ENCODE measurements around the gene PTPN20. TPM values are rescaled to one million over a fixed set of nuclear protein-coding genes. Genes with fewer than 3 reads are reported as not detected.

PTPN20 gene
- total and polyA plus RNA-seq, 2 of the 4 experiments (the other 2 are of a cell fraction) = 0.14 TPM; not detected in 1

GRCh38 chr10:46999217-46999616 lies 88.0 kb downstream of the PTPN20 start:
- Histone ChIP-seq H3K4ac (ENCODE audit: low read depth, low read length) (no peak overlapping the region), H2AFZ (replicated peaks; ENCODE audit: low read length, poor library complexity) (no peak overlapping the region), H3K79me1 (ENCODE audit: low read depth in 1 of 2, low read length in 2 of 2) (no peaks in the 10 kb centered on the region), H2BK15ac (ENCODE audit: low read depth, low read length) (no peak overlapping the region), H2BK120ac (ENCODE audit: low read depth, low read length) (no peak overlapping the region), H3K56ac (ENCODE audit: extremely low read depth, insufficient read depth, low read length) (no peak overlapping the region), H3K9ac (ENCODE audit: low read depth, low read length) (no peak overlapping the region), H2AK9ac (replicated peaks; ENCODE audit: low read depth, low read length, poor library complexity) (no peak overlapping the region), H3K18ac (ENCODE audit: low read depth, low read length) (no peak overlapping the region), H3K4me1 (ENCODE audit: control insufficient read depth, insufficient read depth, low read length) (no peaks in the 10 kb centered on the region), H4K20me1 (ENCODE audit: insufficient read depth, low read length) (no peaks in the 10 kb centered on the region), H3K4me3 (ENCODE audit: insufficient read depth, low read depth, low read length) (no peak overlapping the region), H2AK5ac (ENCODE audit: low read depth, low read length) (no peak overlapping the region), H4K5ac (ENCODE audit: low read depth, low read length) (no peak overlapping the region), H2BK20ac (ENCODE audit: low read depth, low read length) (no peak overlapping the region), H3K27me3 (ENCODE audit: control insufficient read depth, insufficient read depth, low read length) (peaks cover 9% of the 10 kb centered on the region), H4K8ac (ENCODE audit: low read depth in 2 of 2, low read length in 2 of 2) (no peak overlapping the region), H4K91ac (ENCODE audit: insufficient read depth, low read depth, low read length) (no peak overlapping the region), H3K9me1 (ENCODE audit: insufficient read depth, low read length) (no peaks in the 10 kb centered on the region), H3K4me2 (ENCODE audit: low read depth, low read length) (no peak overlapping the region), H3K27ac (ENCODE audit: insufficient read depth, low read length) (no peak overlapping the region), H3K23ac (ENCODE audit: low read depth, low read length) (no peak overlapping the region), H3K36me3 (ENCODE audit: control insufficient read depth, insufficient read depth, low read length) (no peaks in the 10 kb centered on the region), H3K14ac (replicated peaks; ENCODE audit: low read depth, low read length) (no peak overlapping the region), H2BK5ac (ENCODE audit: low read depth, low read length, poor library complexity, severe bottlenecking) (no peak overlapping the region), H3K9me3 (ENCODE audit: control insufficient read depth, insufficient read depth, low read length) (no peaks in the 10 kb centered on the region)
- intact Hi-C loops (cut with micrococcal nuclease) = loop anchor here (10.0 kb wide), 1 partner anchor 316 kb away; no protein-coding TSS in a partner anchor
- dilution Hi-C loops (cut with HindIII; ENCODE audit: low sequenced_read_pairs, unreplicated experiment) = no loop called here
- no CpG with 5 or more reads among the region's 3 CpGs for WGBS, 2 experiments (ENCODE audit: extremely low coverage in 2 of 2, insufficient read length in 1 of 2)
- no TSS peak for BruUV-seq (replicated peaks)
- in situ Hi-C loops (cut with MboI; ENCODE audit: low sequenced_read_pairs) = no loop called here
- POLR2A ChIA-PET (ENCODE audit: unreplicated experiment) = no interaction called here
- no peak for DNase-seq
- CTCF ChIA-PET = no interaction called here
- ATAC-seq (ENCODE audit: low read depth) = no peak
- TF ChIP-seq BHLHE40 (IDR thresholded peaks at IDR 0.05; ENCODE audit: low read depth, low read length) (no peak), MAZ (IDR thresholded peaks at IDR 0.05; ENCODE audit: borderline replicate concordance, low read depth, low read length) (no peak), SMC3 (IDR thresholded peaks at IDR 0.05; ENCODE audit: low read depth, low read length) (no peak), RFX5 (IDR thresholded peaks at IDR 0.05; ENCODE audit: low read depth, low read length) (no peak), CEBPB (IDR thresholded peaks at IDR 0.05; ENCODE audit: low read depth, low read length) (no peak)
- TF ChIP-seq, protein P1, sequence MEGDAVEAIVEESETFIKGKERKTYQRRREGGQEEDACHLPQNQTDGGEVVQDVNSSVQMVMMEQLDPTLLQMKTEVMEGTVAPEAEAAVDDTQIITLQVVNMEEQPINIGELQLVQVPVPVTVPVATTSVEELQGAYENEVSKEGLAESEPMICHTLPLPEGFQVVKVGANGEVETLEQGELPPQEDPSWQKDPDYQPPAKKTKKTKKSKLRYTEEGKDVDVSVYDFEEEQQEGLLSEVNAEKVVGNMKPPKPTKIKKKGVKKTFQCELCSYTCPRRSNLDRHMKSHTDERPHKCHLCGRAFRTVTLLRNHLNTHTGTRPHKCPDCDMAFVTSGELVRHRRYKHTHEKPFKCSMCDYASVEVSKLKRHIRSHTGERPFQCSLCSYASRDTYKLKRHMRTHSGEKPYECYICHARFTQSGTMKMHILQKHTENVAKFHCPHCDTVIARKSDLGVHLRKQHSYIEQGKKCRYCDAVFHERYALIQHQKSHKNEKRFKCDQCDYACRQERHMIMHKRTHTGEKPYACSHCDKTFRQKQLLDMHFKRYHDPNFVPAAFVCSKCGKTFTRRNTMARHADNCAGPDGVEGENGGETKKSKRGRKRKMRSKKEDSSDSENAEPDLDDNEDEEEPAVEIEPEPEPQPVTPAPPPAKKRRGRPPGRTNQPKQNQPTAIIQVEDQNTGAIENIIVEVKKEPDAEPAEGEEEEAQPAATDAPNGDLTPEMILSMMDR (conservative IDR thresholded peaks at IDR 0.05; ENCODE audit: low read depth, low read length) = no peak

Measured in IMR-90 (cell line).